ENCODE measurements around the gene MUC13.

Gene MUC13

GRCh38 chr3:124942613-124943012, 8.1 kb upstream of the MUC13 start:
- no peak for DNase-seq (ENCODE audit: low read depth)

- no peak for DNase-seq (ENCODE audit: low read depth)
Observed at GRCh38 chr3:124941771-124942170, 7.2 kb upstream of the MUC13 start.

GRCh38 chr3:124939661-124940060, 5.1 kb upstream of the MUC13 start:
- DNase-seq (ENCODE audit: low read depth) = no peak

- no peak for DNase-seq (ENCODE audit: low read depth)
Observed at GRCh38 chr3:124938896-124939295, 4.3 kb upstream of the MUC13 start.

- no peak for DNase-seq (ENCODE audit: low read depth)
Observed at GRCh38 chr3:124937049-124937448, 2.5 kb upstream of the MUC13 start.

GRCh38 chr3:124935794-124936542, 1.4 kb upstream of the MUC13 start:
- DNase-seq (ENCODE audit: low read depth) = no peak

- DNase-seq (ENCODE audit: low read depth) = no peak
Observed at GRCh38 chr3:124935264-124935663, 713 bp upstream of the MUC13 start.

- DNase-seq (ENCODE audit: low read depth) = peak; percentile 10
Observed at GRCh38 chr3:124928333-124929202, 6.0 kb downstream of the MUC13 start.

GRCh38 chr3:124927574-124928045, 6.9 kb downstream of the MUC13 start:
- no peak for DNase-seq (ENCODE audit: low read depth)

- DNase-seq (ENCODE audit: low read depth) = no peak
Observed at GRCh38 chr3:124926426-124927101, 8.0 kb downstream of the MUC13 start.

GRCh38 chr3:124924741-124925140, 9.8 kb downstream of the MUC13 start:
- DNase-seq (ENCODE audit: low read depth) = no peak

- DNase-seq (ENCODE audit: low read depth) = no peak
Observed at GRCh38 chr3:124923833-124924232, 10.7 kb downstream of the MUC13 start.

GRCh38 chr3:124920718-124921117, 13.8 kb downstream of the MUC13 start:
- DNase-seq (ENCODE audit: low read depth) = no peak

GRCh38 chr3:124919756-124920155, 14.8 kb downstream of the MUC13 start:
- no peak for DNase-seq (ENCODE audit: low read depth)

GRCh38 chr3:124918524-124918923, 16.0 kb downstream of the MUC13 start:
- no peak for DNase-seq (ENCODE audit: low read depth)

GRCh38 chr3:124916837-124917409, 17.6 kb downstream of the MUC13 start:
- DNase-seq (ENCODE audit: low read depth) = no peak

GRCh38 chr3:124915254-124915653, 19.3 kb downstream of the MUC13 start:
- DNase-seq (ENCODE audit: low read depth) = no peak

- no peak for DNase-seq (ENCODE audit: low read depth)
Observed at GRCh38 chr3:124907957-124908356, 26.6 kb downstream of the MUC13 start.

GRCh38 chr3:124904835-124905492, 29.6 kb downstream of the MUC13 start:
- DNase-seq (ENCODE audit: low read depth) = no peak

- no peak for DNase-seq (ENCODE audit: low read depth)
Observed at GRCh38 chr3:124903896-124904834, 30.4 kb downstream of the MUC13 start.
